Activated CD4-positive, alpha-beta T cell treated with anti-CD3 and anti-CD28 coated beads, Interleukin-2, amount 10 ng/mL, durations not matched to agents 7 days and 5 days (primary cell): ENCODE measurements around the gene LRBA. TPM values are rescaled to one million over a fixed set of nuclear protein-coding genes. Genes with fewer than 3 reads are reported as not detected.
"Not testable (repeated sequence)": the region's sequence is repeated elsewhere in the genome, so short reads cannot be mapped to it uniquely, and the experiment has no call there.

Experiments used
- CTCF ChIA-PET: fragments of 350-600 bp; sonication (Branson Sonifier 250); formaldehyde crosslinking; loops from one replicate; lab custom pipeline; 2021; ENCODE audit warnings: antibody characterized with exemption; lab: Charles Lee
- POLR2A ChIA-PET: fragments of 350-600 bp; sonication (Branson Sonifier 250); formaldehyde crosslinking; loops from one replicate; lab custom pipeline; 2021; ENCODE audit warnings: antibody characterized with exemption; lab: Charles Lee
- DNase-seq: peaks from one replicate; pipeline ENCODE4 v3.0.0-alpha.2; 2020
- H3K27ac Mint-ChIP-seq: one replicate; pipeline ENCODE4 v1.8.0; 2021; ENCODE audit warnings: mild to moderate bottlenecking, moderate library complexity, mixed read lengths
- H3K27me3 Mint-ChIP-seq: one replicate; pipeline ENCODE4 v1.8.0; 2021; ENCODE audit warnings: mixed read lengths
- H3K36me3 Mint-ChIP-seq: one replicate; pipeline ENCODE4 v1.8.0; 2021; ENCODE audit warnings: low read depth, mixed read lengths
- H3K4me1 Mint-ChIP-seq: one replicate; pipeline ENCODE4 v1.8.0; 2021; ENCODE audit warnings: mixed read lengths
- H3K4me3 Mint-ChIP-seq: one replicate; pipeline ENCODE4 v1.8.0; 2021; ENCODE audit warnings: mild to moderate bottlenecking, moderate library complexity, mixed read lengths
- H3K9me3 Mint-ChIP-seq: one replicate; pipeline ENCODE4 v1.8.0; 2021; ENCODE audit warnings: mixed read lengths
- total RNA-seq, 2 experiments: library from RNA; stranded (reverse); gene quantifications; one replicate each; pipeline ENCODE4 v1.2.3, GENCODE V29; 2021

LRBA gene
- total RNA-seq, 2 experiments from 2014 or later, result 44.7 to 49.6 TPM

GRCh38 chr4:150577796-150578195 is 437.3 kb downstream of the LRBA start:
- peaks cover 4% of the 10 kb centered on the region for H3K4me1 Mint-ChIP-seq
- H3K27me3 Mint-ChIP-seq, result no peaks in the 10 kb centered on the region
- H3K36me3 Mint-ChIP-seq, result peaks cover 24% of the 10 kb centered on the region
- no peak overlapping the region for H3K4me3 Mint-ChIP-seq
- H3K9me3 Mint-ChIP-seq, result peaks cover 14% of the 10 kb centered on the region
- H3K27ac Mint-ChIP-seq, result no peak overlapping the region
- ChIA-PET POLR2A (no interaction called here), CTCF (no interaction called here)
- DNase-seq, result no peak

DNA sequence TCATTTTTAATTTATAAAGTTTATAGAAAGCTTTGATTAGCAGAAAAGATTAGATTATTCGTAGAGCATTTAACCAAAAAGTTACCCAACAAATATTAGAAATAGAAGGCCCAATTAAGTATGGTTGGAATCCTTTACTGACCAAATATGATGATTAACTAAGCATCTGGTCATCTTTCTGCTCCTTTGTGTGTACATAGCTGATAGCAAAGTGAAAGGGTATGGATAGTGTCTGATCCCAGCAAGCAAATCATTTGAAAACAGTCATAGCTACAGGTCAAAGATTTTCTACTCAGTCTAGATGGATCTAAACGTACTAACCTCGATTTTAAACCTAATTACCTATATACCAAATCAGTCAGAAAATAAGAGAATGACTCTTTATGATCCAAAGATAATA is 440.4 kb downstream of the LRBA start:
- peaks cover 4% of the 10 kb centered on the region for H3K4me1 Mint-ChIP-seq
- ChIA-PET POLR2A (no interaction called here), CTCF (interaction anchor here (0.6 kb wide), 1 partner anchor 288 kb away, joined by 3 read pairs; no protein-coding TSS in a partner anchor)
- DNase-seq, result no peak
- H3K36me3 Mint-ChIP-seq, result peaks cover 7% of the 10 kb centered on the region
- H3K27ac Mint-ChIP-seq, result no peak overlapping the region
- no peaks in the 10 kb centered on the region for H3K9me3 Mint-ChIP-seq
- no peak overlapping the region for H3K4me3 Mint-ChIP-seq
- no peaks in the 10 kb centered on the region for H3K27me3 Mint-ChIP-seq

- no peaks in the 10 kb centered on the region for H3K9me3 Mint-ChIP-seq
- no peak overlapping the region for H3K4me3 Mint-ChIP-seq
- DNase-seq, result no peak
- H3K27ac Mint-ChIP-seq, result no peak overlapping the region
- POLR2A ChIA-PET, result no interaction called here
- peaks cover 4% of the 10 kb centered on the region for H3K4me1 Mint-ChIP-seq
- peaks cover 3% of the 10 kb centered on the region for H3K36me3 Mint-ChIP-seq
- CTCF ChIA-PET, result no interaction called here
- no peaks in the 10 kb centered on the region for H3K27me3 Mint-ChIP-seq
These were observed 441.6 kb downstream of the LRBA start for GRCh38 chr4:150573534-150573933.

- no peak overlapping the region for H3K4me3 Mint-ChIP-seq
- POLR2A ChIA-PET, result no interaction called here
- no peaks in the 10 kb centered on the region for H3K9me3 Mint-ChIP-seq
- no peaks in the 10 kb centered on the region for H3K27me3 Mint-ChIP-seq
- peaks cover 3% of the 10 kb centered on the region for H3K36me3 Mint-ChIP-seq
- no peak overlapping the region for H3K27ac Mint-ChIP-seq
- no peak for DNase-seq
- H3K4me1 Mint-ChIP-seq, result peaks cover 4% of the 10 kb centered on the region
- CTCF ChIA-PET, result interaction anchor here (0.6 kb wide), 1 partner anchor 75 kb away, joined by 5 read pairs; no protein-coding TSS in a partner anchor
These were observed 442.2 kb downstream of the LRBA start for GRCh38 chr4:150572704-150573504.

GRCh38 chr4:150570862-150571261 is 444.2 kb downstream of the LRBA start:
- Mint-ChIP-seq H3K27ac (no peak overlapping the region), H3K27me3 (no peaks in the 10 kb centered on the region), H3K9me3 (no peaks in the 10 kb centered on the region), H3K4me3 (no peak overlapping the region), H3K4me1 (peaks cover 4% of the 10 kb centered on the region), H3K36me3 (peaks cover 5% of the 10 kb centered on the region)
- POLR2A ChIA-PET, result no interaction called here
- CTCF ChIA-PET, result no interaction called here
- no peak for DNase-seq

GRCh38 chr4:150569998-150570535 is 445.0 kb downstream of the LRBA start:
- Mint-ChIP-seq H3K27me3 (no peaks in the 10 kb centered on the region), H3K4me1 (peaks cover 4% of the 10 kb centered on the region), H3K4me3 (no peak overlapping the region), H3K9me3 (peaks cover 1% of the 10 kb centered on the region), H3K36me3 (peaks cover 6% of the 10 kb centered on the region), H3K27ac (no peak overlapping the region)
- ChIA-PET POLR2A (no interaction called here), CTCF (no interaction called here)
- DNase-seq, result no peak

GRCh38 chr4:150569384-150569987 is 445.6 kb downstream of the LRBA start:
- H3K36me3 Mint-ChIP-seq, result peaks cover 8% of the 10 kb centered on the region
- CTCF ChIA-PET, result no interaction called here
- H3K4me1 Mint-ChIP-seq, result peaks cover 4% of the 10 kb centered on the region
- no peak for DNase-seq
- no peaks in the 10 kb centered on the region for H3K27me3 Mint-ChIP-seq
- H3K27ac Mint-ChIP-seq, result no peak overlapping the region
- H3K4me3 Mint-ChIP-seq, result no peak overlapping the region
- POLR2A ChIA-PET, result no interaction called here
- peaks cover 4% of the 10 kb centered on the region for H3K9me3 Mint-ChIP-seq

- DNase-seq, result no peak
- CTCF ChIA-PET, result no interaction called here
- Mint-ChIP-seq H3K4me3 (no peak overlapping the region), H3K4me1 (no peaks in the 10 kb centered on the region), H3K9me3 (peaks cover 4% of the 10 kb centered on the region), H3K27me3 (no peaks in the 10 kb centered on the region), H3K36me3 (peaks cover 12% of the 10 kb centered on the region), H3K27ac (no peak overlapping the region)
- POLR2A ChIA-PET, result no interaction called here
These were observed 448.0 kb downstream of the LRBA start for GRCh38 chr4:150567070-150567469.

DNA sequence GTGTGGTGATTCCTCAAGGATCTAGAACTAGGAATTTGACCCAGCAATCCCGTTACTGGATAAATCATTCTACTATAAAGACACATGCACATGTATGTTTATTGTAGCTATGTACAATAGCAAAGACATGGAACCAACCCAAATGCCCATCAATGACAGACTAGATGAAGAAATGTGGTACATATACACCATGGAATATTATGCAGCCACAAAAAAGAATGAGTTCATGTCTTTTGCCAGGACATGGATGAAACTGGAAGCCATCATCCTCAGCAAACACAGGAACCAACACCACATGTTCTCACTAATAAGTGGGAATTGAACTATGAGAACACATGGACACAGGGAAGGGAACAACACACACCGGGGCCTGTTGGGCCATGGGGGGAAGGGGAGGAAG is 450.1 kb downstream of the LRBA start:
- CTCF ChIA-PET, result interaction anchor here (0.6 kb wide), 1 partner anchor 302 kb away, joined by 3 read pairs; no protein-coding TSS in a partner anchor
- peaks cover 12% of the 10 kb centered on the region for H3K36me3 Mint-ChIP-seq
- H3K27me3 Mint-ChIP-seq, POLR2A ChIA-PET, H3K4me1 Mint-ChIP-seq, H3K27ac Mint-ChIP-seq, DNase-seq, H3K4me3 Mint-ChIP-seq, H3K9me3 Mint-ChIP-seq: not testable (repeated sequence)

GRCh38 chr4:150562751-150563150 is 452.3 kb downstream of the LRBA start:
- Mint-ChIP-seq H3K4me3 (no peak overlapping the region), H3K4me1 (no peaks in the 10 kb centered on the region), H3K9me3 (peaks cover 4% of the 10 kb centered on the region), H3K27ac (no peak overlapping the region), H3K27me3 (no peaks in the 10 kb centered on the region), H3K36me3 (peaks cover 9% of the 10 kb centered on the region)
- ChIA-PET POLR2A (no interaction called here), CTCF (no interaction called here)
- no peak for DNase-seq

GRCh38 chr4:150562250-150562649 is 452.8 kb downstream of the LRBA start:
- ChIA-PET POLR2A (no interaction called here), CTCF (no interaction called here)
- H3K4me1 Mint-ChIP-seq, result no peaks in the 10 kb centered on the region
- H3K9me3 Mint-ChIP-seq, result peaks cover 4% of the 10 kb centered on the region
- no peaks in the 10 kb centered on the region for H3K27me3 Mint-ChIP-seq
- DNase-seq, result no peak
- H3K36me3 Mint-ChIP-seq, result peaks cover 9% of the 10 kb centered on the region
- H3K27ac Mint-ChIP-seq, result no peak overlapping the region
- no peak overlapping the region for H3K4me3 Mint-ChIP-seq

GRCh38 chr4:150561143-150561737 is 453.8 kb downstream of the LRBA start:
- Mint-ChIP-seq H3K9me3 (peaks cover 4% of the 10 kb centered on the region), H3K27ac (no peak overlapping the region), H3K4me3 (no peak overlapping the region), H3K27me3 (no peaks in the 10 kb centered on the region), H3K4me1 (no peaks in the 10 kb centered on the region), H3K36me3 (peaks cover 7% of the 10 kb centered on the region)
- ChIA-PET POLR2A (no interaction called here), CTCF (no interaction called here)
- DNase-seq, result no peak

GRCh38 chr4:150557811-150558210 is 457.3 kb downstream of the LRBA start:
- H3K9me3 Mint-ChIP-seq, H3K36me3 Mint-ChIP-seq, POLR2A ChIA-PET, H3K27ac Mint-ChIP-seq, H3K4me1 Mint-ChIP-seq, H3K4me3 Mint-ChIP-seq, DNase-seq, H3K27me3 Mint-ChIP-seq, CTCF ChIA-PET: not testable (repeated sequence)
